Right atrium auricular region (tissue), 2 donors: ENCODE data around the gene ATP2B2. TPM values are rescaled to one million over a fixed set of nuclear protein-coding genes. Genes with fewer than 3 reads are reported as not detected.

Experiments
- DNase-seq: peaks from one replicate; pipeline ENCODE4 v3.0.0-alpha.2; 2019; ENCODE audit warnings: low spot score
- H3K27ac ChIP-seq, 2 donors: fragments of 200-600 bp; sonication (generic); 1 replicate in 1 of 2; 2 replicates in 1 of 2; pipeline ENCODE4 v1.5.1; 2016 to 2019
- H3K27me3 ChIP-seq, 2 donors: fragments of 200-600 bp; sonication (generic); one replicate each; pipeline versions ENCODE4 v1.5.1 to v1.6.0; 2017 to 2019
- H3K36me3 ChIP-seq: fragments of 200-600 bp; sonication (generic); one replicate; pipeline ENCODE4 v1.5.1; 2016
- H3K4me1 ChIP-seq, 2 donors: fragments of 200-600 bp; sonication (generic); one replicate each; pipeline versions ENCODE4 v1.5.1 to v1.6.0; 2017 to 2019
- H3K4me3 ChIP-seq, 2 donors: fragments of 200-600 bp; sonication (generic); 1 replicate in 1 of 2; 2 replicates in 1 of 2; pipeline ENCODE4 v1.5.1; 2017 to 2019; ENCODE audit warnings: mild to moderate bottlenecking in 1 of 2, moderate library complexity in 1 of 2
- H3K9me3 ChIP-seq, 2 donors: fragments of 200-600 bp; sonication (generic); one replicate each; pipeline ENCODE4 v1.5.1; 2019
- total RNA-seq, 2 donors: library from RNA; depleted of rRNA; stranded (reverse); fragments of >200 nt; gene quantifications; one replicate each; pipeline ENCODE4 v1.1.0, GENCODE V29; 2016
- TF ChIP-seq, protein P1 (sequence below), 2 donors: fragments of 200-600 bp; sonication (generic); IDR thresholded peaks; one replicate each; pipeline ENCODE4 v1.5.1; 2019; ENCODE audit warnings: antibody characterized with exemption in 2 of 2

ATP2B2 gene
- total RNA-seq, 2 donors from 2014 or later: 0.12 to 0.15 TPM

DNA sequence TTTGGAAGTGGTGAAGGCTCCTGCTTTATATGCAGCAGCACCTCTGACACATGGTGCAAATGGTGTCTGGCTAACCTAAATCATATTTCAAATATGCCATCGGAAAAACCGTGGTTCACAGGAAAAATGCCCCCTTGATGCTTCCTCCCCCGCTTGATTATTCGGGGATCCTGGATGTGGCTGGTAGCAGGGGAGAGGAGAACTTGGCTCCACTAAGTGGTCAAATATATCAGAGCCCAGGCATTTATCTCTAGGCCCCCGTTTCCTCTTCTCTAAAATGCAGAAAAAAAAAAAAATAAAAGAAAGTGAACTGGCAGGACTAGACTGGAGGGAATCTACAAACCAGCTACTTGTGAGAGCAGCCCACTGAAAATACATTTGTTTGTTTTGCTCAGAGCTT lies 18.2 kb upstream of the ATP2B2 start:
- no peak overlapping the region for H3K4me3 ChIP-seq
- H3K4me1 ChIP-seq: peaks cover 0 to 7% of the 10 kb centered on the region in 2 donors
- TF ChIP-seq, protein P1, sequence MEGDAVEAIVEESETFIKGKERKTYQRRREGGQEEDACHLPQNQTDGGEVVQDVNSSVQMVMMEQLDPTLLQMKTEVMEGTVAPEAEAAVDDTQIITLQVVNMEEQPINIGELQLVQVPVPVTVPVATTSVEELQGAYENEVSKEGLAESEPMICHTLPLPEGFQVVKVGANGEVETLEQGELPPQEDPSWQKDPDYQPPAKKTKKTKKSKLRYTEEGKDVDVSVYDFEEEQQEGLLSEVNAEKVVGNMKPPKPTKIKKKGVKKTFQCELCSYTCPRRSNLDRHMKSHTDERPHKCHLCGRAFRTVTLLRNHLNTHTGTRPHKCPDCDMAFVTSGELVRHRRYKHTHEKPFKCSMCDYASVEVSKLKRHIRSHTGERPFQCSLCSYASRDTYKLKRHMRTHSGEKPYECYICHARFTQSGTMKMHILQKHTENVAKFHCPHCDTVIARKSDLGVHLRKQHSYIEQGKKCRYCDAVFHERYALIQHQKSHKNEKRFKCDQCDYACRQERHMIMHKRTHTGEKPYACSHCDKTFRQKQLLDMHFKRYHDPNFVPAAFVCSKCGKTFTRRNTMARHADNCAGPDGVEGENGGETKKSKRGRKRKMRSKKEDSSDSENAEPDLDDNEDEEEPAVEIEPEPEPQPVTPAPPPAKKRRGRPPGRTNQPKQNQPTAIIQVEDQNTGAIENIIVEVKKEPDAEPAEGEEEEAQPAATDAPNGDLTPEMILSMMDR (IDR thresholded peaks at IDR 0.05): no peak
- H3K36me3 ChIP-seq: no peaks in the 10 kb centered on the region
- DNase-seq: no peak
- H3K27ac ChIP-seq: no peak overlapping the region
- H3K9me3 ChIP-seq: no peaks in the 10 kb centered on the region
- H3K27me3 ChIP-seq: no peaks in the 10 kb centered on the region

DNA sequence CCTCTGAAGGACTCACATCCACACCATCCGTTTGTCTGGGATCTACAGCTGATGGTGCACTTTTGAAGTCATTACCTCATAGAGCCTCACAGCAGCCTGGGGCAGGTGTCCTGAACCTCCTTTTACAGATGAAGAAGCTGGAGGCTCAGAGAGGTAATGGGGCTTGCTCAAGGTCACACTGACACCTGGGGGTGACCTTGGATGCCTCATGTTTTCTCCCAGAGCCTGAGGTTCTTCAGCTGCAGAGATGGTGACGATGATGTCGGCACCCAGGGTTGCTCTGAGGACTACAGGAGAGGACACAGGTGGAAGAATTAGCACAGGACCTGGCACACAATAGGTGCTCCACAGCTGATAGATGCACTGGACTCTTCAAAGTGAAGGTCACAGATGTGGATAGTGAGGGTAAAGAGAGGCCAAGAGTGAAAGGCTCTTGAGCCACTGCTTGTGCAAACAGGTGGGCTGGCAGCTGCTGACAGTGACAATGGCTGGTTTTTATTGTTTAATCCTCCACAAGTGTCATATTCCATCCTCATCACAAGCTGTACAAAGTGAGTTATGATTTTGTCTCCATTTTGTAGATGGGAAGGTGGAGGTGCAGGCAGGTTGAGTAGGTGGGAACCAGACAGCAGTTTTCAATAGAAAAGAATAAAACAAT lies 17.4 kb upstream of the ATP2B2 start:
- Histone ChIP-seq H3K27ac (no peak overlapping the region), H3K4me3 (no peak overlapping the region), H3K9me3 (no peaks in the 10 kb centered on the region), H3K27me3 (no peaks in the 10 kb centered on the region), H3K36me3 (no peaks in the 10 kb centered on the region), H3K4me1 (peaks cover 0 to 15% of the 10 kb centered on the region in 2 donors)
- no peak for DNase-seq
- TF ChIP-seq, protein P1 (IDR thresholded peaks at IDR 0.05): no peak

DNA sequence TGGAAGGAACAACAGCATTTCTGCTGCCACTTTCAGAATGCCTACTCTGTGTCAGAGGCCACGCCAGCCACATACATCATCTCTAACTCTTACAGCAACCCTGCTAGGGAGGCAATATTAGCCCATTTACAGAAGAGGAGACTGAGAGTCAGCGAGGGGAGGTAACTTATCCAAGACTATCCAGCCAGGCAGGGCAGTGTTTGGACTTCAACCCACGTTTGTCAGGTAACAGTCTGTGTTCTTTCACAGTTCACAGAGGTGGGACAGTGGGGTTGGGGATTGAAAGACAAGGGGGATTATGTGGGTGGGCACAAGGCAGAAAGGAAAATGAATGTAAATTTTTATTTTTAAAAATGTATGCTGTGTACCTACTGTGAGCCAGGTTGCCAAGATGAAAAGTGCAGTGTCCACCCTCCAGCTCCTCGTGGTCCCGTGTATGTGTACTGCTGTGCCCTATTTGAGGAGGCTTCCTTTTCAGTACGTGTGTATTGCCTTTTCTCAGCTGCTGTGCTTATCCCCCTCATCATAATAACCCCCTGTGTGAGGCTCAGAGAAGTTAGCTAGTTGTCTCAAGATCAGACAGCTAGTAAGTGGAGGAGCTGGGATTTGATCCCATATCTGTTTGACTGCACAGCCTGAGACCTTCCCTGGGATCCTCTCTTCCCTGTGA lies 16.5 kb upstream of the ATP2B2 start:
- H3K27me3 ChIP-seq: no peaks in the 10 kb centered on the region
- no peak overlapping the region for H3K4me3 ChIP-seq
- H3K4me1 ChIP-seq: peaks cover 0 to 24% of the 10 kb centered on the region in 2 donors
- TF ChIP-seq, protein P1 (IDR thresholded peaks at IDR 0.05): no peak
- DNase-seq: no peak
- no peak overlapping the region for H3K27ac ChIP-seq
- no peaks in the 10 kb centered on the region for H3K36me3 ChIP-seq
- no peaks in the 10 kb centered on the region for H3K9me3 ChIP-seq

DNA sequence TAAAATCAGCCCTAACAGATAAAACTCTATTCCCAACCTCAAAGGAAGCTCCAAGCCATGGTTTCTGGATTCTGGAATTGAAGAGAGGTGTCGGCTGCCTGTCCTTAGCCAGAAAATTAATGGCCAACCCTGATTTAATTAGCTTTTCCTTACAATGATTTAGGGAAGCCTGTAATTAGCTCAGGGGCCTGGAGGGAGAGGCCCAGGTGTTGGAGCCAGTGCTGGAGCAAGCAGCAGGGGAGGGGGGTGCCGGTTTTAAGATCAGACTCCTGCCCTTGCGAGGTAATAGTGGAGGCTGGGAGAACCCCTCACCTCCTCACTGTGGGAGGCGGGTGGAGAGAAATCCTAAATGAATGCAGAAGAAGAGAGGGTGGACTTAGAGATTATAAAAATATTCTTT lies 14.7 kb upstream of the ATP2B2 start:
- no peaks in the 10 kb centered on the region for H3K27me3 ChIP-seq
- no peak overlapping the region for H3K27ac ChIP-seq

DNA sequence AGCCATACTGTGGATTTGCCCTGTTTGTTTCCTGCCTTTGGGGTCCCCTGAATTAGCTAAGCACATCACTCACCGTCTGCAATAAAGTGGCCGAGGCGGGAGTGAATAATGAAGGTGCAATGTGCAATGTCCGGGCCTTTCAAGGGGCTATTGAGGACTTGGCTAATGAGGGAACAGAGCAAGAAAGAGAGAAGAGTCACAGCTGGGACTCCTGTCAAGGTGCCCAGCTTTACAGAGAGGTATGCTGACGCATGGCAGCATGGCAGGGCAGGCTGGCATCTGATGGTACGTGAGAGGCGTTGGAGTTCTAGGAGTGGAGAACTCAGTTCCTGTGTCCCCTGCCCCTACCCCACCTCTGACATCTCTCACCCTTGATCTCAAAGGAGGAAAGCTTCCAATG lies 13.8 kb upstream of the ATP2B2 start:
- Histone ChIP-seq H3K4me1 (peaks cover 0 to 28% of the 10 kb centered on the region in 2 donors), H3K9me3 (no peaks in the 10 kb centered on the region), H3K27ac (peak overlapping the region in 1 of 2 donors; percentile 62), H3K4me3 (no peak overlapping the region), H3K27me3 (no peaks in the 10 kb centered on the region), H3K36me3 (no peaks in the 10 kb centered on the region)
- no peak for DNase-seq
- TF ChIP-seq, protein P1 (IDR thresholded peaks at IDR 0.05): no peak

More for the DNA sequence above, 14.7 kb upstream of the ATP2B2 start:
- Histone ChIP-seq H3K9me3 (no peaks in the 10 kb centered on the region), H3K4me1 (peaks cover 0 to 28% of the 10 kb centered on the region in 2 donors), H3K4me3 (no peak overlapping the region), H3K36me3 (no peaks in the 10 kb centered on the region)
- no peak for DNase-seq
- TF ChIP-seq, protein P1 (IDR thresholded peaks at IDR 0.05): no peak
